ENCODE data around the gene COL6A1. TPM values are rescaled to one million over a fixed set of nuclear protein-coding genes. Genes with fewer than 3 reads are reported as not detected.

The COL6A1 gene
- total and polyA plus RNA-seq, 2 of the 13 experiments (the other 11 are each of a cell fraction or from before 2014, with no cell fraction given), result 3.1 to 4.8 TPM

- no TSS peak for BruUV-seq (replicated peaks)
- ChIA-PET POLR2A (no interaction called here), CTCF (ENCODE audit: low intra/inter-chr PET ratio, low total read pairs) (no interaction called here)
- FAIRE-seq (no peak), ATAC-seq (no peak), DNase-seq (ENCODE audit: low spot score) (no peak)
- Histone ChIP-seq H3K9me3 (ENCODE audit: low read length) (no peaks in the 10 kb centered on the region), H3K27me3 (ENCODE audit: control insufficient read depth in 1 of 2, insufficient read depth in 2 of 2, low read length in 2 of 2) (peaks cover 3 to 13% of the 10 kb centered on the region in 2 experiments; a peak in 4 of 5 replicates), H3K9ac (ENCODE audit: insufficient read depth, low read depth, low read length) (no peak overlapping the region), H3K4me1 (ENCODE audit: insufficient read depth, low read length) (no peaks in the 10 kb centered on the region), H3K4me3 (replicated peaks in 1 of 3; ENCODE audit: insufficient read depth in 1 of 3, low read depth in 2 of 3, low read length in 3 of 3) (no peak overlapping the region), H3K27ac (ENCODE audit: extremely low read length, insufficient read depth, low read length) (no peak overlapping the region), H3K79me2 (ENCODE audit: insufficient read depth, low read length) (no peaks in the 10 kb centered on the region), H4K20me1 (ENCODE audit: insufficient read depth, low read length) (no peaks in the 10 kb centered on the region), H2AFZ (ENCODE audit: low read length) (no peak overlapping the region), H3K4me2 (ENCODE audit: low read depth, low read length) (no peak overlapping the region), H3K36me3 (replicated peaks in 1 of 2; ENCODE audit: control insufficient read depth in 1 of 2, insufficient read depth in 2 of 2, low read length in 2 of 2) (no peaks in the 10 kb centered on the region)
- no peak for TF ChIP-seq ZNF136 (CRISPR knock-in tag; IDR thresholded peaks at IDR 0.05; ENCODE audit: low read depth)
- no peak for TF ChIP-seq TBX2 (CRISPR knock-in tag; IDR thresholded peaks at IDR 0.05; ENCODE audit: borderline replicate concordance)
- TF ChIP-seq TSC22D2 (CRISPR knock-in tag; IDR thresholded peaks at IDR 0.05; ENCODE audit: borderline replicate concordance), result no peak
- no peak for TF ChIP-seq NR1H2 (CRISPR knock-in tag; IDR thresholded peaks at IDR 0.05; ENCODE audit: borderline replicate concordance, low read depth)
- TF ChIP-seq DMAP1 (CRISPR knock-in tag; IDR thresholded peaks at IDR 0.05), result no peak
- TF ChIP-seq ZNF839 (CRISPR knock-in tag; IDR thresholded peaks at IDR 0.05; ENCODE audit: borderline replicate concordance), result no peak
- no peak for TF ChIP-seq U2AF2 (IDR thresholded peaks at IDR 0.05; ENCODE audit: low read depth, low read length)
- TF ChIP-seq FOXJ3 (CRISPR knock-in tag; IDR thresholded peaks at IDR 0.05; ENCODE audit: borderline replicate concordance), result no peak
- TF ChIP-seq TEF (CRISPR knock-in tag; IDR thresholded peaks at IDR 0.05), result no peak
- no peak for TF ChIP-seq ATF3 (CRISPR knock-in tag; IDR thresholded peaks at IDR 0.05)
- TF ChIP-seq DBP (CRISPR knock-in tag; IDR thresholded peaks at IDR 0.05; ENCODE audit: not compliant biosample characterization), result no peak
- TF ChIP-seq ZNF841 (CRISPR knock-in tag; IDR thresholded peaks at IDR 0.05; ENCODE audit: borderline replicate concordance), result no peak
- TF ChIP-seq CCAR2 (optimal IDR thresholded peaks at IDR 0.05; ENCODE audit: low read depth, low read length), result no peak
- TF ChIP-seq PLRG1 (conservative IDR thresholded peaks at IDR 0.05), result no peak
- TF ChIP-seq RBFOX2 (IDR thresholded peaks at IDR 0.05; ENCODE audit: low read depth, low read length), result no peak
- TF ChIP-seq DR1 (CRISPR knock-in tag; IDR thresholded peaks at IDR 0.05), result no peak
- no peak for TF ChIP-seq ZNF878 (CRISPR knock-in tag; IDR thresholded peaks at IDR 0.05)
- no peak for TF ChIP-seq FIP1L1 (IDR thresholded peaks at IDR 0.05; ENCODE audit: borderline replicate concordance, insufficient read depth, low read depth, low read length)
- no peak for TF ChIP-seq ZNF101 (CRISPR knock-in tag; IDR thresholded peaks at IDR 0.05; ENCODE audit: borderline replicate concordance, low read depth)
- in situ Hi-C loops (cut with HindIII; ENCODE audit: extremely low pct_ligation_motif_present, low pct_unique_long_range_greater_than_20kb), result no loop called here
- intact Hi-C loops (cut with micrococcal nuclease; ENCODE audit: unreplicated experiment), result no loop called here
- WGBS (ENCODE audit: low lambda C conversion rate), result 1% methylated on average over 2 of the region's 2 CpGs
Observed at GRCh38 chr21:46045154-46045553, 63.6 kb downstream of the COL6A1 start.

Data from HepG2 (cell line).